HFFc6 (cell line): Measurements from ENCODE around the gene PRUNE2. TPM values are rescaled to one million over a fixed set of nuclear protein-coding genes. Genes with fewer than 3 reads are reported as not detected.
"Not testable (repeated sequence)": the region's sequence is repeated elsewhere in the genome, so short reads cannot be mapped to it uniquely, and the experiment has no call there.

ENCODE experiments used
- DNase-seq: peaks from one replicate; pipeline ENCODE4 v3.0.0-alpha.2; 2018
- H3K27ac Mint-ChIP-seq: 2 replicates; pipeline ENCODE4 v1.8.0; 2020; ENCODE audit warnings: mild to moderate bottlenecking, mixed read lengths
- H3K27me3 Mint-ChIP-seq: 2 replicates; pipeline ENCODE4 v1.8.0; 2021; ENCODE audit warnings: mild to moderate bottlenecking, moderate library complexity, mixed read lengths; ENCODE audit not compliant: insufficient read depth
- H3K36me3 Mint-ChIP-seq: 2 replicates; pipeline ENCODE4 v1.8.0; 2021; ENCODE audit warnings: low read depth, mixed read lengths
- H3K4me1 Mint-ChIP-seq: 2 replicates; pipeline ENCODE4 v1.8.0; 2020; ENCODE audit warnings: low read depth, mixed read lengths
- H3K4me3 Mint-ChIP-seq: 2 replicates; pipeline ENCODE4 v1.8.0; 2020; ENCODE audit warnings: mild to moderate bottlenecking, moderate library complexity, mixed read lengths
- H3K9me3 Mint-ChIP-seq: 2 replicates; pipeline ENCODE4 v1.8.0; 2020; ENCODE audit warnings: mild to moderate bottlenecking, mixed read lengths
- CTCF ChIP-seq: fragments of 200-600 bp; sonication (generic); IDR thresholded peaks from 2 replicates; pipeline ENCODE4 v1.5.0; 2021; ENCODE audit warnings: antibody characterized with exemption, mild to moderate bottlenecking
- total RNA-seq, 6 experiments: library from RNA; stranded (reverse); fragmentation: NEBNext Ultra II Directional; extraction: Animal tissue kit (Norgen Biotek cat#: 25700); gene quantifications; 2 replicates in 1 of 6; 3 replicates in 5 of 6; pipeline ENCODE4 v1.2.3, GENCODE V29; 2021

Gene PRUNE2
- total RNA-seq, 6 experiments from 2014 or later: 0.02 to 0.29 (median 0.16) TPM; not detected in 2

- H3K4me3 Mint-ChIP-seq: peak overlapping the region; percentile 21
- no peak for DNase-seq
- H3K27ac Mint-ChIP-seq: no peak overlapping the region
- H3K4me1 Mint-ChIP-seq: peaks cover 57% of the 10 kb centered on the region
- H3K9me3 Mint-ChIP-seq: no peaks in the 10 kb centered on the region
- H3K36me3 Mint-ChIP-seq: no peaks in the 10 kb centered on the region
- no peak for TF ChIP-seq CTCF
- H3K27me3 Mint-ChIP-seq: no peaks in the 10 kb centered on the region; the same call in 1 of the 2 replicates
Measured at GRCh38 chr9:76873056-76873792, 32.7 kb downstream of the PRUNE2 start.

- no peaks in the 10 kb centered on the region; the same call in 1 of the 2 replicates for H3K27me3 Mint-ChIP-seq
- TF ChIP-seq CTCF: no peak
- peaks cover 57% of the 10 kb centered on the region for H3K4me1 Mint-ChIP-seq
Measured at GRCh38 chr9:76868897-76869296, 37.0 kb downstream of the PRUNE2 start.

GRCh38 chr9:76866689-76867088 lies 39.2 kb downstream of the PRUNE2 start:
- Mint-ChIP-seq H3K36me3 (no peaks in the 10 kb centered on the region), H3K9me3 (no peaks in the 10 kb centered on the region), H3K4me3 (peak overlapping the region; percentile 31; the same call in 1 of the 2 replicates), H3K4me1 (peaks cover 43% of the 10 kb centered on the region), H3K27me3 (no peaks in the 10 kb centered on the region), H3K27ac (peak overlapping the region; percentile 87)
- DNase-seq: peak; percentile 90
- no peak for TF ChIP-seq CTCF

More at GRCh38 chr9:76868897-76869296, 37.0 kb downstream of the PRUNE2 start:
- DNase-seq: no peak
- Mint-ChIP-seq H3K9me3 (no peaks in the 10 kb centered on the region), H3K27ac (no peak overlapping the region), H3K4me3 (peak overlapping the region; percentile 31; the same call in 1 of the 2 replicates), H3K36me3 (no peaks in the 10 kb centered on the region)

DNA sequence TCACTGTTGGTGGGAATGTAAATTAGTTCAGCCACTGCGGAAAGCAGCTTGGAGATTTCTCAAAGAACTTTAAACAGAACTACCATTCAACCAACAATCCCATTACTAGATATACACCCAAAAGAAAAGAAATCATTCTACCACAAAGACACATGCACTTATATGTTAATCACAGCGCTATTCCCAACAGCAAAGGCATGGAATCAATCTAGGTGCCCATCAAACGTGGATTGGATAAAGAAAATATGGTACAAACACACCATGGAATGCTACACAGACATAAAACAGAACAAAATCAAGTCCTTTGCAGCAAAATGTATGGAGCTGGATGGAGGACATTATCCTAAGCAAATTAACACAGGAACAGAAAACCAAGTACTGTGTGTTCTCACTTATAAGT lies 42.1 kb downstream of the PRUNE2 start:
- peaks cover 36% of the 10 kb centered on the region for H3K4me1 Mint-ChIP-seq
- H3K4me3 Mint-ChIP-seq: no peak overlapping the region
- H3K36me3 Mint-ChIP-seq: no peaks in the 10 kb centered on the region
- no peak for DNase-seq
- no peak overlapping the region for H3K27ac Mint-ChIP-seq
- H3K9me3 Mint-ChIP-seq: no peaks in the 10 kb centered on the region
- TF ChIP-seq CTCF: no peak
- H3K27me3 Mint-ChIP-seq: no peaks in the 10 kb centered on the region

GRCh38 chr9:76859860-76860259 lies 46.1 kb downstream of the PRUNE2 start:
- Mint-ChIP-seq H3K4me1 (no peaks in the 10 kb centered on the region), H3K27ac (no peak overlapping the region), H3K4me3 (no peak overlapping the region), H3K36me3 (no peaks in the 10 kb centered on the region), H3K27me3 (peaks cover 6% of the 10 kb centered on the region), H3K9me3 (no peaks in the 10 kb centered on the region)
- no peak for TF ChIP-seq CTCF
- DNase-seq: no peak

GRCh38 chr9:76858248-76858647 lies 47.7 kb downstream of the PRUNE2 start:
- H3K4me3 Mint-ChIP-seq, H3K4me1 Mint-ChIP-seq, H3K9me3 Mint-ChIP-seq, DNase-seq, H3K36me3 Mint-ChIP-seq, H3K27ac Mint-ChIP-seq, H3K27me3 Mint-ChIP-seq: not testable (repeated sequence)
